Adrenal gland (tissue), 12 donors: Measurements from ENCODE around the gene DDX3Y. TPM values are rescaled to one million over a fixed set of nuclear protein-coding genes. Genes with fewer than 3 reads are reported as not detected.

Experiments used
- DNase-seq, 7 donors: peaks; one replicate each; pipeline ENCODE4 v3.0.0-alpha.2; 2019 to 2020
- H3K27ac ChIP-seq, 5 donors: fragments of 200-600 bp; sonication (generic) in 4 of 5; 1 replicate in 3 of 5; 2 replicates in 2 of 5; pipeline versions ENCODE4 v1.5.1 to v1.8.0; 2016 to 2020; ENCODE audit warnings: mild to moderate bottlenecking in 1 of 5
- H3K27me3 ChIP-seq: fragments of 200-600 bp; 2 replicates; pipeline ENCODE4 v1.8.0; 2021
- H3K36me3 ChIP-seq, 2 donors: fragments of 200-600 bp; replicated peaks in 1 of 2; 1 replicate in 1 of 2; 2 replicates in 1 of 2; pipeline versions ENCODE4 v1.5.1 to v1.8.0; 2018 to 2022
- H3K4me1 ChIP-seq, 2 donors: fragments of 200-600 bp; replicated peaks in 1 of 2; 1 replicate in 1 of 2; 2 replicates in 1 of 2; pipeline versions ENCODE4 v1.5.1 to v1.8.0; 2018 to 2021
- H3K4me3 ChIP-seq, 4 donors: fragments of 200-600 bp; sonication (generic) in 3 of 4; one replicate each; pipeline ENCODE4 v1.5.1; 2016 to 2018
- H3K9me3 ChIP-seq, 3 donors: fragments of 200-600 bp; sonication (generic) in 1 of 3; replicated peaks in 1 of 3; 1 replicate in 2 of 3; 2 replicates in 1 of 3; pipeline versions ENCODE4 v1.5.1 to v1.8.0; 2016 to 2021
- CTCF ChIP-seq, 6 experiments: fragments of 450-650 bp in 4 of 6; fragments of 200-600 bp in 2 of 6; sonication (generic) in 1 of 6; IDR thresholded peaks; 1 replicate in 5 of 6; 2 replicates in 1 of 6; pipeline versions ENCODE4 v1.5.1 to v1.8.0; 2016 to 2021; ENCODE audit warnings: antibody characterized with exemption in 6 of 6, mild to moderate bottlenecking in 2 of 6, moderate library complexity in 1 of 6
- POLR2A ChIP-seq, 2 donors: fragments of 450-650 bp; IDR thresholded peaks; one replicate each; pipeline ENCODE4 v1.6.1; 2017; ENCODE audit warnings: antibody characterized with exemption in 2 of 2, mild to moderate bottlenecking in 2 of 2, moderate library complexity in 1 of 2
- WGBS, 4 donors: extraction: QIAGEN DNeasy Blood & Tissue Kit in 2 of 4; methylation state at CpG; one replicate each; pipeline versions ENCODE4 v1.1.5 to v1.1.7; 2013 to 2017; 5-methylcytosine and 5-hydroxymethylcytosine counted together
- intact Hi-C, 2 donors: fragments of 100-400 bp; cut with DNase I; formaldehyde crosslinking; loops; one replicate each; pipeline versions ENCODE4 v1.14.1 to v1.15.0; 2022 to 2023
- polyA plus RNA-seq, 3 donors: library from polyadenylated mRNA; stranded (reverse); fragments of 200-250 nt in 2 of 3; fragments of 350-450 nt in 1 of 3; fragmentation: Illumina TruSeq in 1 of 3; extraction: RNeasy Lipid Tissue Mini Kit (QIAGEN cat#74804) in 1 of 3; gene quantifications; one replicate each; pipeline ENCODE4 v1.2.3, GENCODE V29; 2013 to 2014
- total RNA-seq, 9 donors: library from RNA; depleted of rRNA in 4 of 9; stranded (reverse); fragments of >200 nt in 4 of 9; fragments of 120-200 nt in 1 of 9; fragmentation: NEBNext Ultra II Directional in 1 of 9; extraction: Animal tissue kit (Norgen Biotek cat#: 25700) in 1 of 9; gene quantifications; one replicate each; pipeline versions ENCODE4 v1.1.0 to v1.2.4, GENCODE V29; 2013 to 2023
- donor health status: healthy with polysubstance abuse.
- donor health status: Bipolar disorder and iron deficiency.
- donor health status: DM: yes; HTN: yes; CAD: no.
- donor health status: DM: no; HTN: no; CAD: no.
- donor health status: DM: no; HTN: no; CAD: no.
- donor health status: DM: yes; HTN: yes; CAD: no.

The DDX3Y gene
- total and polyA plus RNA-seq, 12 donors = 0.10 to 169 (median 82.4) TPM; not detected in 4

GRCh38 chrY:12928043-12928442 is 23.4 kb downstream of the DDX3Y start:
- Histone ChIP-seq H3K27me3 (no peaks in the 10 kb centered on the region), H3K4me3 (no peak overlapping the region), H3K4me1 (no peaks in the 10 kb centered on the region), H3K27ac (no peak overlapping the region), H3K36me3 (no peaks in the 10 kb centered on the region), H3K9me3 (no peaks in the 10 kb centered on the region)
- DNase-seq = peak in 1 of 7 donors; percentile 32
- WGBS, 4 donors = 32 to 34% methylated on average over 3 of the region's 3 CpGs; no CpG with 5 or more reads in 2 of the 4 donors
- intact Hi-C loops = no loop called here
- TF ChIP-seq CTCF (IDR thresholded peaks at IDR 0.05) (peak in 2 of 6 experiments; percentile 23 to 32), POLR2A (IDR thresholded peaks at IDR 0.05) (no peak)

DNA sequence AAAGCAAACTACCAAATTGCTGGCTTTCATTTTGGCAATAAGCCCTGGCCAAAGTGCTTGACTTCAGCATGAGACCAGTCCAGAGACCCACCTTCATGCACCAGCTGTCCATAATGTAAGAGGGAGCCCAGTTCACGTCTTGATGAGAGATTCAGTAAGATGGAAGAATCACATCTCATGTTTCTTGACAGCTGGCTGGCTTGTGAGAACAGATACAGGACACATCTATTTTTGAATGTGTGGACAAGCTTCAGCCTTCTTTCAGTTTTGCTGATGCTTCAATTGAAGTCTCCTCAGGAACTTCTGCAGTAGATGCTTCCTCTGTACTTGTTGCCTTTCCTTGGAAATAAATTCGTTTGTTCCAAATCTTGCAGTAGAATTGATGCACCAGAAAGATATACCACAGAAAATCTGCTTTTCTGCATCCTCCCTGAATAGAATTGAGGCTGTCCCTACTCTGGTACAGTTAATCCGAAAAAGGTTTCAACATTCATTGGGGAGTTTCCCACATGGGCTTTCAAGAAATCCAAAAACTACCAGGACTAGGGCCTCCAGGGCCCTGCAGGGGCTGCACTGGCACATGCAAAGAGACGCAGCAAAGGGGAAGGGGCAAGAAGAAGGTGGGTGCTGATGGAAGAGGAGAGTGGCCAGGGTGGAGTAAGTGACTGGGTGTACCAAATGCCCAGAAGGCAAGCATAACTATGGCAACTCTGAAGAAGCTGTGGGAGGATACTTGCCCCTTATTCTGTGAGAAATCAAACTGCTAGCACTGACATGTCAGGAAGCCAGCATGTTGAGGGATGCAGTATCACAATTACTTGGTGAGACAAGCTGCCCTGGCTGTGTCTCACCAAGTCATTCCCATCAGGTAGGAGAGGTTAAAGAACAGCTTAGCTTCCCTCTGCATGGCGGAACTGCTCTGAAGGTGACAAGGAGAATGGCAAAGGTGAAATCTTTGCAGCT is 37.3 kb downstream of the DDX3Y start:
- no peak for TF ChIP-seq POLR2A (IDR thresholded peaks at IDR 0.05)
- no peak for TF ChIP-seq CTCF (IDR thresholded peaks at IDR 0.05)
- DNase-seq = no peak
- Histone ChIP-seq H3K27me3 (no peaks in the 10 kb centered on the region), H3K9me3 (no peaks in the 10 kb centered on the region), H3K4me1 (no peaks in the 10 kb centered on the region), H3K4me3 (no peak overlapping the region), H3K27ac (no peak overlapping the region), H3K36me3 (no peaks in the 10 kb centered on the region)
- intact Hi-C loops = no loop called here
- 76 to 78% methylated on average over 5 of the region's 5 CpGs; no CpG with 5 or more reads in 2 of the 4 donors for WGBS, 4 donors

Other genes starting within 250 kb of the DDX3Y start
- 10 to 100 TPM in 3 of 9 donors, under 1 TPM in 2, not detected in 4; 0.04 to 44.2 (median 31.6) TPM for gene USP9Y, start 203.6 kb upstream of the DDX3Y start, total RNA-seq
- 10 to 100 TPM in 2 of 3 donors, not detected in 1; 30.7 to 49.9 TPM for gene USP9Y, start 203.6 kb upstream of the DDX3Y start, polyA plus RNA-seq